GM19395 (cell line): ENCODE measurements around the gene KCNAB2.

Experiments
- ATAC-seq: cut with Tn5 transposase; IDR thresholded peaks from one replicate; pipeline ENCODE4 v1.9.1; 2021; ENCODE audit warnings: mild to moderate bottlenecking, moderate library complexity; ENCODE audit not compliant: unreplicated experiment

KCNAB2 gene

GRCh38 chr1:6029351-6029750 lies 16.3 kb upstream of the KCNAB2 start:
- no peak for ATAC-seq

GRCh38 chr1:6030132-6030531 lies 15.6 kb upstream of the KCNAB2 start:
- ATAC-seq, result no peak

DNA sequence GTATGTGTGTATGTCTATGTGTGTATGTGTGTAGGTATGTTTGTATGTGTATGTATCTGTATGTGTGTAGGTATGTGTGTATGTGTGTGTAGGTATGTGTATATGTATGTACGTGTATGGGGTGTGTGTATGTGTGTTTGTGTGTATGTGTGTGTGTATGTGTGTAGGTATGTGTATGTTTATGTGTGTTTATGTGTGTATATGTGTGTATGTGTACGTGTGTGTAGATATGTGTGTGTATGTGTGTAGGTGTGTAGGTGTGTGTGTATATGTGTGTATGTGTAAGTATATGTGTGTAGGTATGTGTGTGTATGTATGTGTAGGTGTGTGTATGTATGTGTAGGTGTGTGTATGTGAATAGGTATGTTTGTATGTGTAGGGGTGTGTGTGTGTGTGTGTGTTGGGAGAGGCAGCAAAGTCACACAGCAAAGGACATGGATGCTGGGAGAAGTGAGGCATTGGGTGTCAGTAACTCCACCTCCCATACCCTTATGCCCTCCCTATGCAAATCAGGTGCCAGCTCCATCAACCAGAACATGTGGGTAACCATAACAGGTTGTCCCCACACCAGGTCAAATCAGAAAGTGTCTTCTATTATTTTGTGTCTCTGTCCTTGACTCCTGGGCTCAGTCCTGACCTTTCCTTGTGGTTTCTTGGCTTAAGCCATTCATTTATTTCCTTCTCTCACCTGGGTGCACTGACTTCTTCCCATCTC lies 15.0 kb upstream of the KCNAB2 start:
- no peak for ATAC-seq

GRCh38 chr1:6033124-6033523 lies 12.6 kb upstream of the KCNAB2 start:
- ATAC-seq, result no peak

DNA sequence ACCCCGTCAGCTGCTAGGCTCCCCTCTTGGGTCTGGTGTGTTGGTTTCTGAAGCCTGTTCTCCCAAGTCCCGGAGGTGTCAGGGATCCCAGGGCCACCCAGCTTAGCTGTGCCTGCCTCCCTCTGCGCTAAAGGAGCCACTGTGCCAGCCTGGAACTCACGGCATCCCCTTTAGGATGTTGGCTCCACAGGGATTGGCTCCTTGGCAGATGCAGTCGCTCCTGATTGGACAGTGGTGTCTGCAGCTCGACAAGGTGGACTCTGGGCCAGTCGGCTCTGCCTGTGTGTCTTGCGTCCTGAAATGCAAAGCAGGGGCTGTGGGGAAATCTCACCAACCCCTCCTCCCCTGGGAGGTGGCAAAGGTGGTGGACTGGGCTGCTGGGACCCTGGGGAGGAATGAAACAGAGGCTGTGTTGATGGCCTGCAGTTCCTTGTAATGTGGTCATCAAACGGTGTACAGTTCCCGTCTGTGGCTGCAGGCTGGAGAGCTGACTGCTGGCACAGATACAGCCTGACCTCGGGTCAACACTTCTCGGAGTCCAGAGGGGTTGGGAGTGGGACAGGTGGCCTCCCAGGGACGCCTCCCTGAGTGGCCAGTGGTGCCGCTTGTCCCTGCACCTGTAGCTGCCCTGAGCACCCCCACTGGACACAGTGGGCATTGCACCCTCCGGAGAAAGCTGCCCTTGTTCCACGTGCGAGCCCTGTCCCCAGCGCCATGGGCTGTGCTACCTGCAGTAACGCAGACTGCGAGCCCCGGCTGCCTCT lies 11.5 kb upstream of the KCNAB2 start:
- no peak for ATAC-seq

DNA sequence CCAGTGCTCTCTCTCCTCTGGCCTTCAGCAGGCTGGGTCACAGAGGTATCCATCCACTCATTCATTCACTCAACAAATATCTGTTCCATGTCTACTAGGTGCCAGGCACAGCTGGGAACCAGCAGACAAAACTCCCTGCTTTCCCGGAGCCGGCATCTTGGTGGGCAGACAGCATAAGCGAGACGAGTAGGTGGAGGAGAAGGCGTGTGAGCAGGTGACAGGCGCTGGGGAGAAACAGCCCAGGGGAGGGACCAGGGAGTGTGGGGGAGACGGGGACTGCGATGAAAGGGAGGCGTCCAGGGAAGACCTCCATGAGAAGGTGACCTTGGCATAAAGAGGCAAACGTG lies 11.0 kb upstream of the KCNAB2 start:
- ATAC-seq, result no peak

DNA sequence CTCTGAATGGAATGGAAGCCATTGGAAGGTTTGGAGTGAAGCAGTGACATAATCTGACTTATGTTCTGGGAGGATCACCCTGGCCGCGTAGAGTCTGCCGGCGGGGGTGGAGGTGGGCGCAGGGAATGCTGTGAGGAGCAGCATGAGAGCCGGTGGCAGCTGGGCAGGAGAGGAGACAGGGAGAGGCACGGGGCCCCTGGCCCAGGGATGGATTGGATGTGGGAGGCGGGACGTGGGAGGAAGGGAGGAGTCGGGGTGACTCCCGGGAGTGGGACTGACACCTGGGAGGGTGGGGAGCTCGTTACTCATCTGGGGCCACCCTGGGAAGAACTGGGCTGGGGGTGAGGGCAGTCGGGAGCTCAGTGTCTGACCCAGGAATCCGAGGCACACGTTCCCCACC lies 10.4 kb upstream of the KCNAB2 start:
- ATAC-seq, result no peak

DNA sequence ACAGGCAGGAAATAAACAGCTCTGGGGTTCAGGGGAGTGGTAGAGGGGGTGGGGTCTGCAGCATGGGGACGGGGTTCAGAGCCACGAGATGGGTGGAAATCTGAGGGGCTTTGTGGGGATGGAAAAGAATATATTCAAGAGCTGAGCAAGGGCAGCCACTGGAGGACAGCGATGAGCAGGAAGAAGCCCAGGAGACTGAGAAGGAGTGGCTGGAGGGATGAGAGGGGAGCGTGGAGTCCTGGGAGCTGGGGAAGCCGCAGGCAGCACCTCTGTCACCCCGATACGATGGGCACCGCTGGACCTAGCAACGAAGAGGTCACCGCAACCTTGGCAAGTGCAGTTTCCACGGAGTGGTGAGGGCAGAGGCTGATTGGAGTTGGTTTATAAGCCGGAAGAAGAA lies 10.0 kb upstream of the KCNAB2 start:
- no peak for ATAC-seq

GRCh38 chr1:6037338-6037762 lies 8.3 kb upstream of the KCNAB2 start:
- ATAC-seq, result no peak

- no peak for ATAC-seq
Observed at GRCh38 chr1:6038603-6039002, 7.1 kb upstream of the KCNAB2 start.

- no peak for ATAC-seq
Observed at GRCh38 chr1:6039031-6039430, 6.7 kb upstream of the KCNAB2 start.

DNA sequence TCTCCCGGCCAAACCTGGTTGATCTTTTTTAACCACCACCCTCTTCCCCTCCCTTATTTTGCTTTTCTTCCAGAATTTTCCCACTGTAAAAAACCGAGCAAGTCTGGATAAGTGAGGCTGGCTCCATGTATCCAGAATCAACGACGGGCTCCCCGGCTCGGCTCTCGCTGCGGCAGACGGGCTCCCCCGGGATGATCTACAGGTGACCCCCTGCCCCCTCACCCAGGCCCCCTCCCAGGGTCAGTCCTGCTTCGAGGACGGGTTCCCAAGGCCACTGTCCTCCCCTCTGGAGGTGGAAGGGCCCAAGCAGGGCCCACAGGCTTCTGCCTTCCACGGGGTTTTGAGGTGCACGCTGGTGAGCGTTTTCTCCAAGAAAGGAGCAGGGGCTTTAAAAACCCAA lies 5.2 kb upstream of the KCNAB2 start:
- ATAC-seq, result no peak

GRCh38 chr1:6040861-6041415 lies 4.8 kb upstream of the KCNAB2 start:
- no peak for ATAC-seq

GRCh38 chr1:6041432-6042062 lies 4.1 kb upstream of the KCNAB2 start:
- no peak for ATAC-seq

DNA sequence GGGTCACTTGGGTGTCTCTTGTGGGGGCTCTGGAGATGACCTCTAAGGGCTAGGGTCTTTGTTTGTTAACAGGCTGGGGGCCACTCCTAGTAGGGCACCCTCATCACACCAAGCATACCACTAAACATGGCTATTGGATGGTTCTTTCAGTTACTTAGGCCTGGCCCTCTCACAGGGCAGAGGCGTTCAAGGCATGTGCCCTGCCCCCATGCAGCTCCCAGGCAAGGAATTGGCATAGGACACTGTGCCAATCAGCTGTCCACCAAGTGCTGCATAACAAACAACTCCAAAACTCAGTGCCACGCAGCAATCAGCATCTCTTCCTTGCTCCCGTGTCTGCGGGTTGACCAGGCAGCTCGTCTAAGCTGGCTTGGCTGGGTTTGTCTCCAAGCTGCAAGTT lies 2.1 kb upstream of the KCNAB2 start:
- no peak for ATAC-seq

DNA sequence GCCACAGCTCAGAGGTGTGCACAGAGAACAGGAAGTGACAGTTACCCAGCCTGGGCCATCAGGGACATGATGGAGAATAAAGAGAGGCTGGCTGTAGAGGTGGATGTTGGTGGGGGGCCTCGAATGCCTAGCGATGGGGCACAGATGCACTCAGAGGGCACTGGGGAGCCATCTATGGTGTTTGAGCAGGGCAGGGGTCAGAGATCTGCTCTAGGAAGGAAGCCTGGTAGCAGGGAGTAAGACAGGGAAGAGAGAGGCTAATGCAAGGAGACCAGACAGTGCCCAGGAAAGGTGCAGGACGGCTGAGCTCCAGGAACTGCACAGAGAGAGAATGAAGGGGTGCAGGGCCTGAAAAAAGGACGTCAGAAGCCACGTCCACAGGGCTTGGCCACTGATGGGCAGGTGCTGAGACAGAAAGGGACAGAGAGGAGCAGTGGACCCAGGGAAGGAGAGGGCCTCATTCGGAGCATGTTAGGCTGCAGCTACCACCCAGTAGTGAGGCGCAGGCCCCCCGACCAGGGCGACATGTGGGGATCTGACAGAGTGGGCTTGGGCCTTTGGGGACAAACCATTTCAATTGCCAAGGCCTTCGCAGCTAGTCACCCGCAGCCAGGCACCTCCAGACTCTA lies 1.1 kb upstream of the KCNAB2 start:
- ATAC-seq, result no peak

GRCh38 chr1:6045110-6045502 lies 582 bp upstream of the KCNAB2 start:
- no peak for ATAC-seq

DNA sequence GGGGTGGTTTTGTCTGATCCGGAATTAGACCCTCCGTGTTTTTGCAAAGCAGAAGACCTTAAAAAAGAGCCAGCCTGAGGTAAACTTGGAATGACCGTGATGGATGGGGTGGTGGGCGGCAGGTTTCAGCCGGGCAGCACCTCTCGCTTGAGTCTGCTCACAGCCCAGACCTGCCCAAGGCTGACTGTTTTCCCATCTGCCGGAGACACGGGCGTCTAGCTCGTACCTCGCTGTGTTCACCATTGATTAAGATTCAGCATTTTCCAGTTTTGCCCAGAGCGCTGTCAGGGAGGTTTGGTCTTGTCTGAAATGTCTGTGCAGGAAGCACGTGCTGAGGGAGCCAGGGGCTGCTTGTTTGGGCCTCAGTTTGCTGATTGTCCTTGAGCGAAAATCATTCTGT lies 591 bp downstream of the KCNAB2 start:
- ATAC-seq, result no peak

DNA sequence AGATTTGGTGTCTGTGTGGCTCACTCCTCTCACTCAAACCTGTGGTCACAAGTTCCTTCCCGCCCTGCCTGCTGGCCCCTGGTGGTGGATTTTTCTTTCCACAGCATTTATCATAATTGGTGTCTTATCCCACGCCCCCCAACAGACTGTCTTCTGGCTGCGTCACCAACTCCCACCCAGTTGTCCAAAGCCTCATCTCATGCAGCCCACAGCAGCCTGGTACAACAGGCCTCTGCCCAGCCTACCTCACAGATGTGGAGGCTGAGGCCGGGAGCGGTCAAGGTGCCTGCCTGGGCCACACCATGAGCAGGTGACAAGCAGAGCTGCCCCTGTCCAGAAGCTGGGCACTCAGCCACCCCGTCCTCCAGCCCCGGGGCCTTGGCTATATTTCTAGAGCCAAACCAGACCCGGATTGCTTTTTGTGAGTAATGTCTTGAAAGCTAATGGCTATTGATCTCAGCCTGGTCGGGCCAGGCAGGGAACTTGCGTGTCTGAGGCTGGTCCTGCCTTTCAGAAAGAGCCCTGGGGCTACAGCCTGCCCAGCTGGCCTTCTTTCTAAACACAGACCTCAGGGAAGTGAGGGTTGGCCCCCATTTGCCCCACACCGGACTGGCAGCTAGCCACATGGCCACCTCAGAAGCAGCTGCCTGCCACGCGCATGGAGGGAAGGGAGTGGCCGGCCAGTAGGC lies 2.6 kb downstream of the KCNAB2 start:
- ATAC-seq, result no peak

- ATAC-seq, result no peak
Observed at GRCh38 chr1:6049419-6049818, 3.7 kb downstream of the KCNAB2 start.

DNA sequence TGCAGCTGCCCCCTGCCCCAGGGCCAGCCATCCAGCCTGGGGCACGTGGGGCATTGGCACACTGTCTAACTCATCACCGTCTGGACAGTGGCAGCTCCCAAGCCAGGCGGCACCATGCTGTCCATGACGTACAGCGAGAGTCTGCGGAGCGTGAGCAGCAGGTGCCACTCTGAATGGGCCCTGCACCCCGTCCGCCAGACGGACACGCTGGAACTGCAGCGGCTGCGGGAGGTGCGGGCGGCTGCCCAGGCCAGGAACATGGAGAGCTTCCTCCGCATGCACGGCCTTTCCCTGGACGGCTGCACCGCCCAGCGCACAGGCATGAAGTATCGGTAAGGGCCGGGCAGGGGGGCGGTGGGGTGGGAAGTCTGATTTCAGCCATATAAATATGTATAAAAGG lies 5.7 kb downstream of the KCNAB2 start:
- no peak for ATAC-seq
